BLaER1 treated with 17β-estradiol and CSF1 and Interleukin-3, amounts not matched to agents 10 nM and 100 nM (cell line): Measurements from ENCODE around the gene KRT6C.

Experiments
- H3K27ac ChIP-seq, 11 experiments: shearing (Covaris generic); formaldehyde crosslinking; 2 replicates each; pipeline ENCODE4 v1.8.1; 2022
- H3K27me3 ChIP-seq, 11 experiments: shearing (Covaris generic); formaldehyde crosslinking; 2 replicates each; pipeline ENCODE4 v1.8.1; 2022
- H3K36me3 ChIP-seq, 11 experiments: shearing (Covaris generic); formaldehyde crosslinking; 2 replicates each; pipeline ENCODE4 v1.8.1; 2022
- H3K4me1 ChIP-seq, 10 experiments: shearing (Covaris generic); formaldehyde crosslinking; 2 replicates each; pipeline ENCODE4 v1.8.1; 2022
- H3K4me2 ChIP-seq, 11 experiments: shearing (Covaris generic); formaldehyde crosslinking; 2 replicates each; pipeline ENCODE4 v1.8.1; 2022
- H3K4me3 ChIP-seq, 10 experiments: shearing (Covaris generic); formaldehyde crosslinking; 2 replicates each; pipeline ENCODE4 v1.8.1; 2022
- H3K9ac ChIP-seq, 11 experiments: shearing (Covaris generic); formaldehyde crosslinking; 2 replicates each; pipeline ENCODE4 v1.8.1; 2022
- H3K9me3 ChIP-seq, 11 experiments: shearing (Covaris generic); formaldehyde crosslinking; replicated peaks in 1 of 11; 2 replicates each; pipeline ENCODE4 v1.8.1; 2022
- H4K20me1 ChIP-seq, 11 experiments: shearing (Covaris generic); formaldehyde crosslinking; 2 replicates each; pipeline ENCODE4 v1.8.1; 2022
- Cebpa-rat ChIP-seq, 11 experiments: shearing (Covaris generic); IDR thresholded peaks; 2 replicates each; pipeline ENCODE4 v1.8.1; 2022

Gene KRT6C

GRCh38 chr12:52438305-52439301 is 35.0 kb downstream of the KRT6C start:
- no peaks in the 10 kb centered on the region for H3K36me3 ChIP-seq
- TF ChIP-seq Cebpa-rat (IDR thresholded peaks at IDR 0.05), result no peak
- no peaks in the 10 kb centered on the region for H3K9me3 ChIP-seq
- no peak overlapping the region for H3K9ac ChIP-seq
- H3K4me1 ChIP-seq, result peaks cover 0 to 10% (median 0%) of the 10 kb centered on the region in 10 experiments; a peak in 4 of 20 replicates
- no peaks in the 10 kb centered on the region for H3K27me3 ChIP-seq
- H4K20me1 ChIP-seq, result no peaks in the 10 kb centered on the region
- no peak overlapping the region for H3K4me2 ChIP-seq
- no peak overlapping the region for H3K27ac ChIP-seq
- no peak overlapping the region for H3K4me3 ChIP-seq

GRCh38 chr12:52437508-52437907 is 36.1 kb downstream of the KRT6C start:
- no peak overlapping the region for H3K9ac ChIP-seq
- H3K27ac ChIP-seq, result no peak overlapping the region
- no peak overlapping the region for H3K4me3 ChIP-seq
- no peak overlapping the region for H3K4me2 ChIP-seq
- no peaks in the 10 kb centered on the region for H3K27me3 ChIP-seq
- no peaks in the 10 kb centered on the region for H3K36me3 ChIP-seq
- TF ChIP-seq Cebpa-rat (IDR thresholded peaks at IDR 0.05), result no peak
- peaks cover 0 to 10% (median 0%) of the 10 kb centered on the region in 10 experiments; a peak in 4 of 20 replicates for H3K4me1 ChIP-seq
- no peaks in the 10 kb centered on the region for H4K20me1 ChIP-seq
- H3K9me3 ChIP-seq, result no peaks in the 10 kb centered on the region

- Histone ChIP-seq H4K20me1 (no peaks in the 10 kb centered on the region), H3K9me3 (no peaks in the 10 kb centered on the region), H3K4me2 (no peak overlapping the region), H3K4me3 (no peak overlapping the region), H3K27me3 (no peaks in the 10 kb centered on the region), H3K27ac (no peak overlapping the region), H3K4me1 (peaks cover 0 to 10% (median 0%) of the 10 kb centered on the region in 10 experiments; a peak in 4 of 20 replicates), H3K36me3 (no peaks in the 10 kb centered on the region), H3K9ac (no peak overlapping the region)
- TF ChIP-seq Cebpa-rat (IDR thresholded peaks at IDR 0.05), result no peak
These were observed 36.7 kb downstream of the KRT6C start for GRCh38 chr12:52436828-52437474.

GRCh38 chr12:52436000-52436827 is 37.4 kb downstream of the KRT6C start:
- no peak overlapping the region for H3K27ac ChIP-seq
- no peak overlapping the region for H3K4me2 ChIP-seq
- H3K9ac ChIP-seq, result no peak overlapping the region

GRCh38 chr12:52435659-52435999 is 38.0 kb downstream of the KRT6C start:
- Histone ChIP-seq H4K20me1 (no peaks in the 10 kb centered on the region), H3K36me3 (no peaks in the 10 kb centered on the region), H3K27ac (no peak overlapping the region), H3K9ac (no peak overlapping the region), H3K9me3 (no peaks in the 10 kb centered on the region), H3K4me3 (no peak overlapping the region), H3K27me3 (no peaks in the 10 kb centered on the region), H3K4me2 (no peak overlapping the region), H3K4me1 (0 out of 20 replicates have a peak, but pooled peaks cover 0 to 4% (median 0%) of the 10 kb centered on the region in 10 experiments)
- no peak for TF ChIP-seq Cebpa-rat (IDR thresholded peaks at IDR 0.05)

More at GRCh38 chr12:52436000-52436827, 37.4 kb downstream of the KRT6C start:
- Histone ChIP-seq H4K20me1 (no peaks in the 10 kb centered on the region), H3K27me3 (no peaks in the 10 kb centered on the region), H3K36me3 (no peaks in the 10 kb centered on the region), H3K9me3 (no peaks in the 10 kb centered on the region), H3K4me3 (no peak overlapping the region), H3K4me1 (peaks cover 0 to 5% (median 0%) of the 10 kb centered on the region in 10 experiments; a peak in 3 of 20 replicates)
- TF ChIP-seq Cebpa-rat (IDR thresholded peaks at IDR 0.05), result no peak

- Histone ChIP-seq H4K20me1 (no peaks in the 10 kb centered on the region), H3K36me3 (no peaks in the 10 kb centered on the region), H3K4me3 (no peak overlapping the region), H3K27ac (no peak overlapping the region), H3K4me1 (0 out of 20 replicates have a peak, but pooled peaks cover 0 to 4% (median 0%) of the 10 kb centered on the region in 10 experiments), H3K9me3 (no peaks in the 10 kb centered on the region), H3K9ac (no peak overlapping the region), H3K4me2 (no peak overlapping the region), H3K27me3 (no peaks in the 10 kb centered on the region)
- no peak for TF ChIP-seq Cebpa-rat (IDR thresholded peaks at IDR 0.05)
These were observed 38.7 kb downstream of the KRT6C start for GRCh38 chr12:52434760-52435530.

- no peaks in the 10 kb centered on the region for H3K9me3 ChIP-seq
- no peak within 1 kb of the TSS for H3K27ac ChIP-seq
- no peak for TF ChIP-seq Cebpa-rat (IDR thresholded peaks at IDR 0.05)
- H3K4me2 ChIP-seq, result no peak within 1 kb of the TSS
- H3K9ac ChIP-seq, result no peak within 1 kb of the TSS
- H3K36me3 ChIP-seq, result no peaks in the 10 kb centered on the region
- H3K27me3 ChIP-seq, result no peaks in the 10 kb centered on the region
- no peak within 1 kb of the TSS for H3K4me3 ChIP-seq
- no peaks in the 10 kb centered on the region for H4K20me1 ChIP-seq
- H3K4me1 ChIP-seq, result 0 out of 20 replicates have a peak, but pooled peaks cover 0 to 4% (median 0%) of the 10 kb centered on the region in 10 experiments
These were observed 39.4 kb downstream of the KRT6C start, which contains the start of gene KRT75 for GRCh38 chr12:52434081-52434733. Gene KRT75, minus strand, starts transcription at chr12:52434371. Its CDS starts 67 bp downstream, at chr12:52434304.
